Measurements from ENCODE around the gene CBY1. TPM values are rescaled to one million over a fixed set of nuclear protein-coding genes. Genes with fewer than 3 reads are reported as not detected.

Gene CBY1
- polyA plus RNA-seq, 1 of the 3 experiments (the other 2 are of a cell fraction): 21.8 TPM

DNA sequence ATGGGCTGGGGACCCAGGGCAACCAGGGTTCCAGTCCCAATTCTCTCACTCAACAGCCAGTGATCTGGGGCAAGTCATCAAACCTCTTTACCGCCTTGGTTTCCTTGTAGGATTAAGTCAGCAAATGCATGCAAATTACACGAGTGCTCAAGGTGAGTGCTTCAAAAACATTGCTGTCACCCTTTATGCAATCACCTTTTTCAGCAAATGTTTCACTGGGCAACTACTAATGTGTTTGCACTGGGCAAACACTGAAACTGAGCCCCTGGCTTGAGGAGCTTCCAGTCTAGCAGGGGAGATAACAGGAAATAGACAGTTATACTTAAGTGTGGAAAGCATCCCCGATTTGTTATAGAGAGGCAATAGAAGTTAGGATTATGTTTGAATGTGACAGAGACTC, 48.8 kb upstream of the CBY1 start:
- 0 out of 4 replicates have a peak, but pooled peaks cover 0 to 6% of the 10 kb centered on the region in 2 experiments for H3K4me1 ChIP-seq (ENCODE audit: control insufficient read depth in 1 of 2, insufficient read depth in 2 of 2, low read depth in 1 of 2, low read length in 1 of 2)
- 92% methylated on average over 3 of the region's 3 CpGs for WGBS (ENCODE audit: low lambda C conversion rate)
- no peak overlapping the region for H3K4me2 ChIP-seq
- TF ChIP-seq SIN3A (IDR thresholded peaks at IDR 0.05; ENCODE audit: borderline replicate concordance, low read depth, low read length) (no peak), RCOR1 (IDR thresholded peaks at IDR 0.05; ENCODE audit: low read length) (no peak), EZH2phosphoT487 (IDR thresholded peaks at IDR 0.05; ENCODE audit: borderline replicate concordance, low read depth) (no peak), TEAD4 (IDR thresholded peaks at IDR 0.05; ENCODE audit: borderline replicate concordance, insufficient read depth) (no peak), FOSL2 (IDR thresholded peaks at IDR 0.05; ENCODE audit: borderline replicate concordance, low read depth) (no peak)
- no peaks in the 10 kb centered on the region for H4K20me1 ChIP-seq (ENCODE audit: insufficient read depth)
- H3K9ac ChIP-seq: no peak overlapping the region
- H3K79me2 ChIP-seq (ENCODE audit: insufficient read depth): no peaks in the 10 kb centered on the region
- H2AFZ ChIP-seq (ENCODE audit: low read depth): no peak overlapping the region
- no peaks in the 10 kb centered on the region for H3K9me2 ChIP-seq
- no peak overlapping the region for H3K27ac ChIP-seq (ENCODE audit: low read depth in 2 of 2, low read length in 1 of 2)
- no peaks in the 10 kb centered on the region for H3K27me3 ChIP-seq (ENCODE audit: insufficient read depth)
- H3K4me3 ChIP-seq (ENCODE audit: low read depth in 2 of 2, low read length in 1 of 2): no peak overlapping the region
- no peak for DNase-seq
- H3K9me3 ChIP-seq: no peaks in the 10 kb centered on the region
- no peaks in the 10 kb centered on the region for H3K36me3 ChIP-seq (replicated peaks in 1 of 2; ENCODE audit: control insufficient read depth in 1 of 2, insufficient read depth in 2 of 2, low read length in 1 of 2)
- CTCF ChIA-PET: no interaction called here
- no peaks in the 10 kb centered on the region for H3F3A ChIP-seq (replicated peaks; ENCODE audit: insufficient read depth)
- POLR2A ChIA-PET: no interaction called here

DNA sequence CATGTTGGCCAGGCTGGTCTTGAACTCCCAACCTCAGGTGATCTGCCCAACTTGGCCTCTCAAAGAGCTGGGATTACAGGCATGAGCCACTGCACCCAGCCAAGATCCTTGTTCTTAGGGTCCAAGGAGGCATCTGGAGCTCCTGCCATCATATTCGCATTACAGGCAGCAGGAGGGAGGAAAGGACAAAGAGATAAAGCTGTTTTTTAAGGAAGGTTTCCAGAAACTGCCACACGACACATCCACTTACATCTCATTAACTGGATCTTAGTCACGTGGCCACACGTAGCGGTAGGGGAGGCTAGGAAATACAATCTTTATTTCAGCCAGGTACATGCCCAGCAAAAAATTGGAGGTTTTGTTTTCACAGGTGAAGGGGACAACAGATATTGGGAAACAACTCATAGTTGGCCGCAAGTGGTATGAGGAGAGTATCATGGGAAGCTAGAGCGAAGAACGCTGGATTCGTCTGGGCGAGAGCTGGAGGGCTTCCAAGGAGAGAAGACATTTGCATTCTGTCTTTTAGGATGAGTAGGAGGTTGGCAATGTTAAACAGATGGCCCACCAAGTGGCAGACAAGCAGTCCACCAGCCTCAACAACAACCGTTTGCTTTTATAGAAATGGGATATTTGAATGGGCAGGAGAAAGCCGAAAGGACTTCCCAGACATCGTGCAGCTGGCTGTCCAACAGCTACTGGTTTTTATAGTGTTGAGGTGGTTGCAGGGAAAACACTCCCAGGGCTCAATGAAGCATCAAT, 47.3 kb upstream of the CBY1 start:
- Histone ChIP-seq H3K9me2 (no peaks in the 10 kb centered on the region), H3K4me2 (no peak overlapping the region), H3K36me3 (replicated peaks in 1 of 2; ENCODE audit: control insufficient read depth in 1 of 2, insufficient read depth in 2 of 2, low read length in 1 of 2) (no peaks in the 10 kb centered on the region), H3K79me2 (ENCODE audit: insufficient read depth) (no peaks in the 10 kb centered on the region), H3K9ac (no peak overlapping the region), H2AFZ (ENCODE audit: low read depth) (no peak overlapping the region), H3K27me3 (ENCODE audit: insufficient read depth) (no peaks in the 10 kb centered on the region), H3F3A (replicated peaks; ENCODE audit: insufficient read depth) (no peaks in the 10 kb centered on the region), H3K27ac (ENCODE audit: low read depth in 2 of 2, low read length in 1 of 2) (no peak overlapping the region), H3K9me3 (no peaks in the 10 kb centered on the region), H3K4me1 (ENCODE audit: control insufficient read depth in 1 of 2, insufficient read depth in 2 of 2, low read depth in 1 of 2, low read length in 1 of 2) (0 out of 4 replicates have a peak, but pooled peaks cover 0 to 6% of the 10 kb centered on the region in 2 experiments), H4K20me1 (ENCODE audit: insufficient read depth) (no peaks in the 10 kb centered on the region), H3K4me3 (ENCODE audit: low read depth in 2 of 2, low read length in 1 of 2) (no peak overlapping the region)
- DNase-seq: no peak
- ChIA-PET POLR2A (no interaction called here), CTCF (no interaction called here)
- 62% methylated on average over 12 of the region's 13 CpGs for WGBS (ENCODE audit: low lambda C conversion rate)
- no peak for TF ChIP-seq GABPA (IDR thresholded peaks at IDR 0.05; ENCODE audit: low read depth)
- no peak for TF ChIP-seq SIN3A (IDR thresholded peaks at IDR 0.05; ENCODE audit: borderline replicate concordance, low read depth, low read length)
- TF ChIP-seq, protein P1, sequence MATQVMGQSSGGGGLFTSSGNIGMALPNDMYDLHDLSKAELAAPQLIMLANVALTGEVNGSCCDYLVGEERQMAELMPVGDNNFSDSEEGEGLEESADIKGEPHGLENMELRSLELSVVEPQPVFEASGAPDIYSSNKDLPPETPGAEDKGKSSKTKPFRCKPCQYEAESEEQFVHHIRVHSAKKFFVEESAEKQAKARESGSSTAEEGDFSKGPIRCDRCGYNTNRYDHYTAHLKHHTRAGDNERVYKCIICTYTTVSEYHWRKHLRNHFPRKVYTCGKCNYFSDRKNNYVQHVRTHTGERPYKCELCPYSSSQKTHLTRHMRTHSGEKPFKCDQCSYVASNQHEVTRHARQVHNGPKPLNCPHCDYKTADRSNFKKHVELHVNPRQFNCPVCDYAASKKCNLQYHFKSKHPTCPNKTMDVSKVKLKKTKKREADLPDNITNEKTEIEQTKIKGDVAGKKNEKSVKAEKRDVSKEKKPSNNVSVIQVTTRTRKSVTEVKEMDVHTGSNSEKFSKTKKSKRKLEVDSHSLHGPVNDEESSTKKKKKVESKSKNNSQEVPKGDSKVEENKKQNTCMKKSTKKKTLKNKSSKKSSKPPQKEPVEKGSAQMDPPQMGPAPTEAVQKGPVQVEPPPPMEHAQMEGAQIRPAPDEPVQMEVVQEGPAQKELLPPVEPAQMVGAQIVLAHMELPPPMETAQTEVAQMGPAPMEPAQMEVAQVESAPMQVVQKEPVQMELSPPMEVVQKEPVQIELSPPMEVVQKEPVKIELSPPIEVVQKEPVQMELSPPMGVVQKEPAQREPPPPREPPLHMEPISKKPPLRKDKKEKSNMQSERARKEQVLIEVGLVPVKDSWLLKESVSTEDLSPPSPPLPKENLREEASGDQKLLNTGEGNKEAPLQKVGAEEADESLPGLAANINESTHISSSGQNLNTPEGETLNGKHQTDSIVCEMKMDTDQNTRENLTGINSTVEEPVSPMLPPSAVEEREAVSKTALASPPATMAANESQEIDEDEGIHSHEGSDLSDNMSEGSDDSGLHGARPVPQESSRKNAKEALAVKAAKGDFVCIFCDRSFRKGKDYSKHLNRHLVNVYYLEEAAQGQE (IDR thresholded peaks at IDR 0.05; ENCODE audit: low read depth, low read length): no peak
- TF ChIP-seq SMC3 (IDR thresholded peaks at IDR 0.05; ENCODE audit: low read depth, low read length): no peak
- TF ChIP-seq, protein P2, sequence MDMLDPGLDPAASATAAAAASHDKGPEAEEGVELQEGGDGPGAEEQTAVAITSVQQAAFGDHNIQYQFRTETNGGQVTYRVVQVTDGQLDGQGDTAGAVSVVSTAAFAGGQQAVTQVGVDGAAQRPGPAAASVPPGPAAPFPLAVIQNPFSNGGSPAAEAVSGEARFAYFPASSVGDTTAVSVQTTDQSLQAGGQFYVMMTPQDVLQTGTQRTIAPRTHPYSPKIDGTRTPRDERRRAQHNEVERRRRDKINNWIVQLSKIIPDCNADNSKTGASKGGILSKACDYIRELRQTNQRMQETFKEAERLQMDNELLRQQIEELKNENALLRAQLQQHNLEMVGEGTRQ (IDR thresholded peaks at IDR 0.05; ENCODE audit: borderline replicate concordance, low read depth, low read length): no peak
- TF ChIP-seq, protein P3, sequence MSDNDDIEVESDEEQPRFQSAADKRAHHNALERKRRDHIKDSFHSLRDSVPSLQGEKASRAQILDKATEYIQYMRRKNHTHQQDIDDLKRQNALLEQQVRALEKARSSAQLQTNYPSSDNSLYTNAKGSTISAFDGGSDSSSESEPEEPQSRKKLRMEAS (IDR thresholded peaks at IDR 0.05; ENCODE audit: low read depth): no peak
- TF ChIP-seq, protein P4, sequence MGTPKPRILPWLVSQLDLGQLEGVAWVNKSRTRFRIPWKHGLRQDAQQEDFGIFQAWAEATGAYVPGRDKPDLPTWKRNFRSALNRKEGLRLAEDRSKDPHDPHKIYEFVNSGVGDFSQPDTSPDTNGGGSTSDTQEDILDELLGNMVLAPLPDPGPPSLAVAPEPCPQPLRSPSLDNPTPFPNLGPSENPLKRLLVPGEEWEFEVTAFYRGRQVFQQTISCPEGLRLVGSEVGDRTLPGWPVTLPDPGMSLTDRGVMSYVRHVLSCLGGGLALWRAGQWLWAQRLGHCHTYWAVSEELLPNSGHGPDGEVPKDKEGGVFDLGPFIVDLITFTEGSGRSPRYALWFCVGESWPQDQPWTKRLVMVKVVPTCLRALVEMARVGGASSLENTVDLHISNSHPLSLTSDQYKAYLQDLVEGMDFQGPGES (IDR thresholded peaks at IDR 0.05; ENCODE audit: low read depth, low read length): no peak
- no peak for TF ChIP-seq MEF2A (IDR thresholded peaks at IDR 0.05; ENCODE audit: borderline replicate concordance, low read depth)
- TF ChIP-seq FOXM1 (IDR thresholded peaks at IDR 0.05; ENCODE audit: low read depth): no peak
- TF ChIP-seq TCF12 (IDR thresholded peaks at IDR 0.05): peak; percentile 38; the same call in 1 of the 2 replicates
- TF ChIP-seq, protein P5, sequence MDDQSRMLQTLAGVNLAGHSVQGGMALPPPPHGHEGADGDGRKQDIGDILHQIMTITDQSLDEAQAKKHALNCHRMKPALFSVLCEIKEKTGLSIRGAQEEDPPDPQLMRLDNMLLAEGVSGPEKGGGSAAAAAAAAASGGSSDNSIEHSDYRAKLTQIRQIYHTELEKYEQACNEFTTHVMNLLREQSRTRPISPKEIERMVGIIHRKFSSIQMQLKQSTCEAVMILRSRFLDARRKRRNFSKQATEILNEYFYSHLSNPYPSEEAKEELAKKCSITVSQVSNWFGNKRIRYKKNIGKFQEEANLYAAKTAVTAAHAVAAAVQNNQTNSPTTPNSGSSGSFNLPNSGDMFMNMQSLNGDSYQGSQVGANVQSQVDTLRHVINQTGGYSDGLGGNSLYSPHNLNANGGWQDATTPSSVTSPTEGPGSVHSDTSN (IDR thresholded peaks at IDR 0.05): no peak
- TF ChIP-seq ELF1 (IDR thresholded peaks at IDR 0.05): no peak
- TF ChIP-seq, protein P6, sequence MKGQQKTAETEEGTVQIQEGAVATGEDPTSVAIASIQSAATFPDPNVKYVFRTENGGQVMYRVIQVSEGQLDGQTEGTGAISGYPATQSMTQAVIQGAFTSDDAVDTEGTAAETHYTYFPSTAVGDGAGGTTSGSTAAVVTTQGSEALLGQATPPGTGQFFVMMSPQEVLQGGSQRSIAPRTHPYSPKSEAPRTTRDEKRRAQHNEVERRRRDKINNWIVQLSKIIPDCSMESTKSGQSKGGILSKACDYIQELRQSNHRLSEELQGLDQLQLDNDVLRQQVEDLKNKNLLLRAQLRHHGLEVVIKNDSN (IDR thresholded peaks at IDR 0.05; ENCODE audit: borderline replicate concordance, low read depth): peak; percentile 34; the same call in 1 of the 2 replicates
- TF ChIP-seq TEAD4 (IDR thresholded peaks at IDR 0.05; ENCODE audit: borderline replicate concordance, insufficient read depth): no peak
- TF ChIP-seq EZH2phosphoT487 (IDR thresholded peaks at IDR 0.05; ENCODE audit: borderline replicate concordance, low read depth): no peak
- TF ChIP-seq FOXJ3 (CRISPR knock-in tag; IDR thresholded peaks at IDR 0.05): no peak
- no peak for TF ChIP-seq RAD21 (IDR thresholded peaks at IDR 0.05; ENCODE audit: low read length)

Data from SK-N-SH (cell line).